CD4-positive, alpha-beta T cell treated with Interleukin-4 for 1 hour (primary cell): ENCODE data around the gene HACD3.
A peak's percentile ranks its signal among the peaks of the same experiment; 100 is the strongest.
"Not testable (repeated sequence)": the region's sequence is repeated elsewhere in the genome, so short reads cannot be mapped to it uniquely, and the experiment has no call there.

ENCODE experiments used
- DNase-seq, 2 donors: peaks; one replicate each; pipeline ENCODE4 v3.0.0-alpha.2; 2020 to 2022

The HACD3 gene

GRCh38 chr15:65530318-65531111, at the start of gene HACD3:
Gene HACD3 (plus strand): TSS chr15:65530463. CDS start chr15:65530632, 169 bp downstream.
- peak; percentile 86 to 88 for DNase-seq

- DNase-seq = no peak
Observed at GRCh38 chr15:65484876-65485275, 45.4 kb upstream of the HACD3 start.

GRCh38 chr15:65494076-65494475, 36.2 kb upstream of the HACD3 start:
- no peak for DNase-seq

- DNase-seq = no peak
Observed at GRCh38 chr15:65509321-65509720, 20.9 kb upstream of the HACD3 start.

GRCh38 chr15:65512189-65512588, 18.1 kb upstream of the HACD3 start:
- no peak for DNase-seq

- DNase-seq = peak in 1 of 2 donors; percentile 69
Observed at GRCh38 chr15:65512807-65513416, 17.4 kb upstream of the HACD3 start.

- peak; percentile 93 to 95 for DNase-seq
Observed at GRCh38 chr15:65516997-65517865, 13.0 kb upstream of the HACD3 start, which contains the start of gene DPP8. Gene DPP8 (minus strand): TSS chr15:65517689. CDS start chr15:65512553, 5,136 bp downstream.

GRCh38 chr15:65517866-65518207, 12.4 kb upstream of the HACD3 start:
- no peak for DNase-seq

- DNase-seq = no peak
Observed at GRCh38 chr15:65518633-65519285, 11.5 kb upstream of the HACD3 start.

- DNase-seq = no peak
Observed at GRCh38 chr15:65521350-65521749, 8.9 kb upstream of the HACD3 start.

GRCh38 chr15:65524226-65524625, 6.0 kb upstream of the HACD3 start:
- DNase-seq = no peak

- no peak for DNase-seq
Observed at GRCh38 chr15:65525622-65526021, 4.6 kb upstream of the HACD3 start.

GRCh38 chr15:65528461-65529060, 1.7 kb upstream of the HACD3 start:
- no peak for DNase-seq

GRCh38 chr15:65529762-65530317, 423 bp upstream of the HACD3 start:
- DNase-seq = no peak

GRCh38 chr15:65532738-65533051, 2.4 kb downstream of the HACD3 start:
- DNase-seq = no peak

- DNase-seq = no peak
Observed at GRCh38 chr15:65533057-65533756, 2.9 kb downstream of the HACD3 start.

- DNase-seq = no peak
Observed at GRCh38 chr15:65535192-65535591, 4.9 kb downstream of the HACD3 start.

GRCh38 chr15:65540314-65540713, 10.1 kb downstream of the HACD3 start:
- DNase-seq = no peak

GRCh38 chr15:65541231-65541820, 11.1 kb downstream of the HACD3 start:
- no peak for DNase-seq

GRCh38 chr15:65547841-65548240, 17.6 kb downstream of the HACD3 start:
- no peak for DNase-seq

GRCh38 chr15:65549288-65549687, 19.0 kb downstream of the HACD3 start:
- not testable (repeated sequence) for DNase-seq
